HL-60 (cell line): ENCODE results near the gene ANKRD23.

Source experiments
- DNase-seq, 2 experiments: peaks; one replicate each; pipeline ENCODE4 v3.0.0-alpha.2; 2010 to 2020; ENCODE audit warnings: low read depth in 1 of 2, low spot score in 1 of 2
- H3K27ac ChIP-seq: fragments of 250-450 bp; sonication (Bioruptor Pico); replicated peaks from 2 replicates; pipeline ENCODE4 v1.5.1; 2020; ENCODE audit warnings: mild to moderate bottlenecking, moderate library complexity
- H3K27me3 ChIP-seq: fragments of 250-450 bp; sonication (Bioruptor Pico); 2 replicates; pipeline ENCODE4 v1.5.1; 2021; ENCODE audit warnings: mild to moderate bottlenecking, moderate library complexity; ENCODE audit not compliant: insufficient read depth, poor library complexity, severe bottlenecking
- H3K4me3 ChIP-seq: replicated peaks from 2 replicates; pipeline ENCODE4 v1.5.1; 2011; ENCODE audit warnings: mild to moderate bottlenecking, control low read depth, low read length; ENCODE audit not compliant: insufficient read depth
- GABPA ChIP-seq: IDR thresholded peaks from 2 replicates; pipeline ENCODE4 v1.6.1; 2012; ENCODE audit warnings: low read depth
- microRNA-seq: library from miRNA; unstranded; fragments of <30 nt; microRNA quantifications from one replicate; pipeline ENCODE4, GENCODE V29; 2018

The ANKRD23 gene

GRCh38 chr2:96788442-96789244, 55.2 kb downstream of the ANKRD23 start:
- Histone ChIP-seq H3K27ac (no peak overlapping the region), H3K4me3 (no peak overlapping the region), H3K27me3 (no peaks in the 10 kb centered on the region)
- no peak for DNase-seq
- TF ChIP-seq GABPA: no peak

Small RNA genes within 50 kb of the gene (microRNA-seq; reads per million reads assigned to microRNA genes)
- 1.5 reads per million for gene MIR3127
